ENCODE results near the gene ELOA.

- TF ChIP-seq CTCF (conservative IDR thresholded peaks at IDR 0.05 in 1 of 2, IDR thresholded peaks at IDR 0.05 in 1 of 2; ENCODE audit: extremely low read depth in 1 of 2, insufficient read depth in 1 of 2, low read depth in 1 of 2, low read length in 2 of 2) = no peak
- TF ChIP-seq EZH2 (IDR thresholded peaks at IDR 0.05; ENCODE audit: borderline replicate concordance, low read length) = no peak
These were observed 54.5 kb downstream of the ELOA start for GRCh38 chr1:23797478-23798448.

All from mammary epithelial cell (primary cell).